Heart left ventricle (tissue), 13 donors: ENCODE data around the gene CACNA2D3.

ENCODE experiments used
- CTCF ChIP-seq, 12 donors: fragments of 200-600 bp; sonication (generic) in 4 of 12; IDR thresholded peaks; one replicate each; pipeline versions ENCODE4 v1.5.0 to v1.8.0; 2018 to 2022; ENCODE audit warnings: antibody characterized with exemption in 12 of 12, mild to moderate bottlenecking in 5 of 12
- POLR2A ChIP-seq, 2 donors: fragments of 450-650 bp; IDR thresholded peaks; one replicate each; pipeline ENCODE4 v1.6.1; 2017; ENCODE audit warnings: antibody characterized with exemption in 2 of 2, mild to moderate bottlenecking in 2 of 2, moderate library complexity in 2 of 2
- donor health status: ischemic (EF 13 %, LVEDD 7.1; RV severe dilation, severe dysfunction).
- donor health status: DM: no; HTN: yes; CAD: no.
- donor health status: DM: no; HTN: no; CAD: no.
- donor health status: ischemic (EF 25% LVEDD 6.9; RV normal size, moderate dysfunction).
- donor health status: ischemic (EF 25% LVEDD 5.7; RV mildly dilated, moderate dysfunction).
- donor health status: ischemic (EF 35%, LVEDD 5.7; RV mildly dilated, moderate dysfunction).
- donor health status: nonischemic (EF 11% LVEDD 7.7; RV severe dilation, severe dysfunction).
- donor health status: DM: yes; HTN: yes; CAD: no.
- donor health status: PGD.
- donor health status: ischemic (EF 29% LVEDD 5.4; RV normal size, mild dysfunction).
- donor health status: nonischemic (EF 23%, LVEDD 6.1; RV moderate dilation, normal function).

GRCh38 chr3:54168451-54168850 lies 46.1 kb downstream of the CACNA2D3 start:
- no peak for TF ChIP-seq POLR2A (IDR thresholded peaks at IDR 0.05)
- TF ChIP-seq CTCF (IDR thresholded peaks at IDR 0.05) = no peak
